GM18499 (cell line): Measurements from ENCODE around the gene ME3.
"Not testable (repeated sequence)": the region's sequence is repeated elsewhere in the genome, so short reads cannot be mapped to it uniquely, and the experiment has no call there.

ENCODE experiments used
- ATAC-seq: cut with Tn5 transposase; IDR thresholded peaks from one replicate; pipeline ENCODE4 v1.9.1; 2021; ENCODE audit warnings: moderate number of reproducible peaks; ENCODE audit not compliant: insufficient read depth, unreplicated experiment

Gene ME3

GRCh38 chr11:86449993-86450629 is 222.3 kb downstream of the ME3 start:
- ATAC-seq = no peak

DNA sequence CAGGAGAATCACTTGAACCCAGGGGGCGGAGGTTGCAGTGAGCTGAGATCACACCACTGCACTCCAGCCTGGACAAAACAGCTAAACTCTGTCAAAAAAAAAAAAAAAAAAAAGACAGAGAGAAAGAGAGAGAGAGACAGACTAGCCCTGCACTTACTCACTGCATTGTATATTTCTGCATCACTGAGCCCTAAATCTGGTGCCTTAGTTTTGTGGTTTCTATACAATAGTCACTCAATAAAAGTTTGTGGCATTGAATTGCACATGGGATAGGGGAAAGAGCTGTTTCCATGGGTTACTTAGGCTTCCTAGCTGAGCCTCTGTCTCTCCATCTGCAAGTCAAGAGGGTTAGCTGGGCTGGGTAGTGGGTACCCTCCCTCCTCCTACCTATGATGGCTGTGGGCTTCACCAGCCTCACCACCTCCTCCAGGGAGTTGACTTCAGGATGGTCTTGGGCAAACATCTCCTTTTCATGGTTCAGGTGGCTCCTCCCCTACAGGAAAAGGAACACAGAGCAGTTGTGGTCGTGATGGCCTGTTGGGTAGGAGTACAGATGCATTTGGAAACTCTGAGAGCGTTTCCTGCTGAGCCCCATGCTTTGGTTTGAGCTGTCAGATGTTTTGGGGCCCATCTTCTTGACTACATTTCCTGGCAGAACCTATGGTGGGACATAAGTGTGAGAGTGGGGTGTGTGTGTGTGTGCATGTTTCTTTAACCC is 224.5 kb downstream of the ME3 start:
- ATAC-seq = no peak

DNA sequence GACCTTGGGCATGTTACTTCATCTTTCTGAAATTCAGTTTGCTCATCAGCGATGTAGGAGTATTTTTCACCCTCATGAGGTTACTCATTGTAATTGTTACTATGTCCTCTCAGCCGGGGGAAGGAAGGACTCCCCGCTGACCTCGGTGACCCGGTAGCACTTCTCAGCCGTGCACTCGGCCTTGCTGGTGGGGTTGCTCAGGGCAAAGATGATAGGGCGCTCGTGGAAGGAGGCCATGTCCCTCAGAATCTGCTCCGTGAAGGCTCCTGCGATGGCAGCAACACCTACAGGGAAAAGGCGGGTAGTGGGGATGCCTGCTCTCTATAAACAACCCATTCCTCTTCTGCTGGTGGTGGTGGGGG is 225.5 kb downstream of the ME3 start:
- no peak for ATAC-seq

DNA sequence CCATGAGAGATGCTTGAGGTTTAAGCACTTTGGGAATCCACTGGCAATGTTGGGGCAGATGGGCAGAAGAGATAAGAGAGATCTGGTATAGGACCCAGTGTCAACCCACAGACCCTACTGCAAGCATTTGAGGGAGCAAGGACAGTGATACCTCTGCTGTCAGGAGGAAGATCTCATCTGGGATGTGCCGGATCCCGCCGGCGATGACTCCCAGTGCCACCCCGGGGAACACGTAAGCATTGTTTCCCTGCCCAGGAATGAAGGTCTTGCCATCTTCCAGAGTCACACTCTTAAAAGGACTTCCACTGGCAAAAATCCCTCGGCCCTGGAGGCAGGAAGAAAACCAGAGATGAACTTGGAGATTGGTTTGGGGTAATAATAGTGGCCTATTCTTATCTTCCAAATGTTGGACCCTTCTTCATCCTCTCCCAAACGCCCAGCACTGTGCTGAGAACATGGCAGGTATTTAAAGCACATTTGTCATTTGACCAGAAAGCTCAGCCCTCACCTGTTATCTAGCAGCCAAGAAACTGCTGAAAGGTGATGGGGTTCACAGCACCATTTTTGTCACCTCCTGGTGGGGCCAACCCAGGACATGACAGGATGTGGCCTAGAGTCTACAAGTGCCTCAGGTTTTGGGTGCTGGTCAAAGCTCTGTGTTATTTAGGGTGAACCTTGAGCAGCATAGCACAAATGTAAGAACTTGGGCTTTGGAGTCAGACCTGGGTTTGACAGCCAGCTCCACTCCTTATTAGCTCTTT is 226.1 kb downstream of the ME3 start:
- no peak for ATAC-seq

DNA sequence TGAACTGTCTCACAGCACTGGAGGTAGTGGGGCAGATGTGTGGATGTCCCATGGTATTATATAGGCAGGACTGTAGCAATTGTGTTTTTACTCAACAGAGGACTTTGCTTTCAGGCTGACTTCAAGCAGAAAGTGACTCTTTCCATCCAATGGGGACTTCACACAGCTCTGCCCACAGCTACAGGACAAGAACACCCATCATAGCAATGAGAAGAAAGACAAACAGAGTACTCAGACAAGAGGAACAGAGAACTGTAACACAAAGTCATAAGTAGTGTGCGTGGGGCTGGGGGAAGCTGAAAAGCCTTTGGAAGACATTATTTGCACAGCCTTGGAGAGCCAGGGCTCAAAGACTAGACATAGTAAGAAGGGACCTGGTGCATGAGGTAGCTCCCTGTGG is 227.4 kb downstream of the ME3 start:
- ATAC-seq = no peak

DNA sequence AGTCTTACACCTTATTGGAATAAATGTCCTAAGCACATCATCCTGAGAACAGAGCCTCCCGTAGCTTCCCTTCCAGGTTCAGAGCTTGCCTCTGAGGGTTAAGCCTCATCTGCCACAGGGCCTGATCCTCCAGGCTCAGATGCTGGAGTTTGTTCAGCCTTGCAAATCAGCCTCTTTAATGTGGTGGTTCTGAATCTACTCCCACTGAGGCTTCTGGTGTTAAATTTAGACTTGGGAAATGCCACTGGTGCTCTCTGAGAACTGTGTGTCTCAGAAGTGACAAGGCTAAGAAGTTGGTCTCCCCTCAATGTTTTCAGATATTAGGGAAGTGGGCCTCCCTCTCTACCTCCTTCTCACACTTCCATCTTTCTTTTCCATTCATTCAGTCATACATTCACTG is 229.0 kb downstream of the ME3 start:
- no peak for ATAC-seq

DNA sequence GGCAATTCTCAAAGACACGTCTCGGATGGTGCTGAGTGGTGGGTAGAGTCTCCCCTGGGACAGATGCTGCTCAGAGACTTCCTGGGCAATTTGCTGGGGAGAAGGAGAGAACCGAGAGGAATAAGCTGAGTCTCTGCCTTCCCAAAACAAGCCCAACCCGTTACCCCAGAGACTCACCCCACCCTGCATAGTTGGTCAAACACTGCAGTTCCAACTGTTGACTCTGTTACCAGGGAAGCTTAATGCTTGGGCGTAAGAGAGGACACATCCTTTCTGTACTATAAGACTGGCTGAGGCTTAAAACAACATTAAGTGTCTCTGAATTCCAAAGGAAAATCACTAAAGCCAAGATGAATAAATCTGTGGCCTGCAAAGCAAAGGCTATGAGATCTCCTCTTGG is 229.6 kb downstream of the ME3 start:
- no peak for ATAC-seq

- ATAC-seq = no peak
These were observed 230.0 kb downstream of the ME3 start for GRCh38 chr11:86442420-86442819.

DNA sequence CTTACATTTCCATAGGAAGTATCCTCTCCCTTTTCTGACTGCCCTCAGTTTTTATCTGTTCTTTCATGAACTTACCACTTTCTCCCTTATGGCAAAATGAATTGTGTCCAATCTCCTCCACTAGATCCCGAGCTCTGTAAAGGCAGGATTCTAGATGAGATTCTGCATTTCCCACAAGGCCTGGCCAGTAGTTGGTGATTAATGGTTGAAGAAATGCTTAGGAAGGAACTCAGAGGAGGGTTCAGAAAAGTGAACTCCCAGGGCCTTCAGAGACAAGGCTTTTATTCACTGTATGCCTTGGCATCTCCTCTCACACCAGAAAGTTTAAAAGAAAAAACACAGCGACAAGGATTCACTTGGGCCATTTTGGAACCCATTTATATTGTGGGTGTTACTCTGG is 231.6 kb downstream of the ME3 start:
- ATAC-seq = no peak

DNA sequence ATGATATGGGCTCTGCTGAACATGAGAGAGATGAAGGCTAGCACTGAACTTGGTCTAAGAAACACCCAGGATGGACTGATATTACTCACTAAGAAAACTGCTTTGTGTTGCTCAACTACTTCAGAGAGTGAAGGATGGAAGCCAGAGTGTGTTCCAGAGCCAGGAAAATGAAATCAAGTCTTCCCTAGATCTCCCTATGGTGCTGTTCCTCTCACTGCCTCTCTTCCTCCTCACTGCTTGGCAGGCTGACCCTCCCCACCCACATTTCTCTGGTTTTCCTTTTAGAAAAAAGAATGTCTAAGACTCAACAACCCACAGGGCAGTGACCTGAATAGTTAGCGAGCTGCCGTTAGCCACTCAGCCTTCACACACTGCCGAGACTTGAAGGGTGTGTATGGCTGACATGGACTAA is 232.1 kb downstream of the ME3 start:
- no peak for ATAC-seq

DNA sequence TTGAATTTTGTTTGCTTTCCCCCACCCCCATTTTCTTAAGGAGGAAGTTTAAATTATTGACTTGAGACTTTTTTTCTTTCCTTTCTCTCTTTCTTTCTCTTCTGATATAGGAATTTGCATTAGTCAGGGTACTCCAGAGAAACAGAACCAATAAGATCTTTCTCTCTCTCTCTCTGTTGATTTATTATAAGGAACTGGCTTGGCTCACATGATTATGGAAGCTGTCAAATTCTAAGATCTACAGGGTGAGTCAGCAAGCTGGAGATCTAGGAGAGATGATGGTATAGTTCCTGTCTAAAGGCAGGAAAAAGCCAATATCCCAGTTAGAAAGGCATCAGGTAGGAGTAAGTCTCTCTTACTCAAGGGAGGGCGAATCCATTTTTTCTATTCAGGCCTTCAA is 233.7 kb downstream of the ME3 start:
- ATAC-seq = no peak

- no peak for ATAC-seq
These were observed 236.7 kb downstream of the ME3 start for GRCh38 chr11:86435711-86436110.

- ATAC-seq = not testable (repeated sequence)
These were observed 238.9 kb downstream of the ME3 start for GRCh38 chr11:86433361-86434095.

- ATAC-seq = no peak
These were observed 241.2 kb downstream of the ME3 start for GRCh38 chr11:86431258-86431657.

- no peak for ATAC-seq
These were observed 245.0 kb downstream of the ME3 start for GRCh38 chr11:86427441-86427840.

DNA sequence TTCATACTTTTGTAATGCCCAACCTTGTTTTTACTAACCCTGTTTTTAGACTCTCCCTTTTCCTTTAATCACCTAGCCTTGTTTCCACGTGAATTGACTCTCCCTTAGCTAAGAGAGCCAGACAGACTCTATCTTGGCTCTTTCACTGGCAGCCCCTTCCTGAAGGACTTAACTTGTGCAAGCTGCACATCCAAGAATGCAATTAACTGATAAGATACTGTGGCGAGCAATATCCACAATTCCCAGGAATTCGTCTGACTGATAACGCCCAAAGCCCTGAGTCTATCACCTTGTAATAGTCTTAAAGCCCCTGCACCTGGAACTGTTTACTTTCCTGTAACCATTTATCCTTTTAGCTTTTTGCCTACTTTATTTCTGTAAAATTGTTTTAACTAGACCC is 248.9 kb downstream of the ME3 start:
- not testable (repeated sequence) for ATAC-seq

- ATAC-seq = no peak
These were observed 250.0 kb downstream of the ME3 start for GRCh38 chr11:86422371-86422770.

GRCh38 chr11:86421946-86422345 is 250.5 kb downstream of the ME3 start:
- no peak for ATAC-seq

DNA sequence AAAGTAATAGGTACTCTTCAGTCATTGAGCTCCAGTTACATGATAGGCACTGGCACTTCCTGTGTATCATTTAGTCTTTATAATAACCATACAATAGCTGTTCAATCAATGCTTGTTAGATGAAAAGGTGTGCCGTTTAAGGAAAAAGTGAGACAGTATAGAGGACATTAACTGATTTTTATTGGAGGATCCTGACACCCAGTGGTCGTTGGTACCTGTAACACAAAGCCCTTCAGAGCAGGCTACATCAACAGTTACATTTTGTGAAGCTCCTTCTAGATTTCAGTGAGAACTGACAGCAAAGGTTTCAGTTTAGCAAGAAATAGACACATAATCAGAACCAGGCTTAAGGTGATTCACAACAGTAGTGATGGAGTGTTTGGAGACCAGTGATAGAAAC is 253.5 kb downstream of the ME3 start:
- ATAC-seq = no peak

DNA sequence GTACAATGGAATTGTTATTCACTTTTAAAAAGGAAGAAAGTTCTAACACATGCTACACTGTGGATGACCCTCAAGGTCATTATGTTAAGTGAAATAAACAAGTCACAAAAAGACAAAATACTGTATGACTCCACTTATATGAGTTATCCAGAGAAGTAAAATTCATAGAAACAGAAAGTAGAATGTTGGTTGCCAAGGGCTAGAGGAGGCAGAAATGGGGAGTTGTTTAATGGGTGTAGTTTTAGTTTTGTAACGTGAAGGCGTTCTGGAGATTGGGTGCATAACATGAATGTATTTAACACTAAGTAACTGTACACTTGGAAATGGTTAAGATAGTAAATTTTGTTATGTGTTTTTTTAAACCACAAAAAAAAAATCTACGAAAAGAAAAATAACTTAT is 253.9 kb downstream of the ME3 start:
- no peak for ATAC-seq

- no peak for ATAC-seq
These were observed 254.3 kb downstream of the ME3 start for GRCh38 chr11:86418106-86418505.
